ENCODE data around the gene SNX30.

DNA sequence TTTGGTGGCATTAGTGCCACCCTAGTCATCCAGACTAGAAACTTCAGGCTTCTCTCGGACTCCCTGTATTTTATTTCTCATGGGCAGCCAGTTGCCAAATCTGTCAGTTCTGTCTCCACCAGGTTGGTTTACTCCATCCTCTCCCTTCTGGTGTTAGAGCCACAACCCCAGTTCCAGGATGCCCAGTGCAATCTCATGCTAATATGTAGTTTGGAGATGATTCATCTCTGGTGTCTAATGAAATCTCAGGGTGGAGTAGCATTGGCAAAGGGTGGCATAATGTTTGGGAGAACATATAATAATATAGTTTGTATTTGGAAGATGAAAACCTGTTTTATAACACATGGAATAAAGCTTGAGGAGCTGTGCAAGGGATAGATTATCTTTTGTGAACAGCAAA, 109.9 kb downstream of the SNX30 start:
- no peak for TF ChIP-seq EP300 (IDR thresholded peaks at IDR 0.05; ENCODE audit: borderline replicate concordance)
- TF ChIP-seq, protein P1, sequence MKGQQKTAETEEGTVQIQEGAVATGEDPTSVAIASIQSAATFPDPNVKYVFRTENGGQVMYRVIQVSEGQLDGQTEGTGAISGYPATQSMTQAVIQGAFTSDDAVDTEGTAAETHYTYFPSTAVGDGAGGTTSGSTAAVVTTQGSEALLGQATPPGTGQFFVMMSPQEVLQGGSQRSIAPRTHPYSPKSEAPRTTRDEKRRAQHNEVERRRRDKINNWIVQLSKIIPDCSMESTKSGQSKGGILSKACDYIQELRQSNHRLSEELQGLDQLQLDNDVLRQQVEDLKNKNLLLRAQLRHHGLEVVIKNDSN (IDR thresholded peaks at IDR 0.05): no peak
- no peak for TF ChIP-seq CEBPB (IDR thresholded peaks at IDR 0.05)
- no peak for TF ChIP-seq RAD21 (IDR thresholded peaks at IDR 0.05; ENCODE audit: low read depth)
- TF ChIP-seq TEAD4 (IDR thresholded peaks at IDR 0.05): no peak
- TF ChIP-seq YY1 (IDR thresholded peaks at IDR 0.05; ENCODE audit: low read depth): no peak
- TF ChIP-seq TCF12 (IDR thresholded peaks at IDR 0.05; ENCODE audit: low read depth): no peak
- no peak for TF ChIP-seq FOXM1 (IDR thresholded peaks at IDR 0.05; ENCODE audit: borderline replicate concordance, low read depth)
- TF ChIP-seq, protein P2, sequence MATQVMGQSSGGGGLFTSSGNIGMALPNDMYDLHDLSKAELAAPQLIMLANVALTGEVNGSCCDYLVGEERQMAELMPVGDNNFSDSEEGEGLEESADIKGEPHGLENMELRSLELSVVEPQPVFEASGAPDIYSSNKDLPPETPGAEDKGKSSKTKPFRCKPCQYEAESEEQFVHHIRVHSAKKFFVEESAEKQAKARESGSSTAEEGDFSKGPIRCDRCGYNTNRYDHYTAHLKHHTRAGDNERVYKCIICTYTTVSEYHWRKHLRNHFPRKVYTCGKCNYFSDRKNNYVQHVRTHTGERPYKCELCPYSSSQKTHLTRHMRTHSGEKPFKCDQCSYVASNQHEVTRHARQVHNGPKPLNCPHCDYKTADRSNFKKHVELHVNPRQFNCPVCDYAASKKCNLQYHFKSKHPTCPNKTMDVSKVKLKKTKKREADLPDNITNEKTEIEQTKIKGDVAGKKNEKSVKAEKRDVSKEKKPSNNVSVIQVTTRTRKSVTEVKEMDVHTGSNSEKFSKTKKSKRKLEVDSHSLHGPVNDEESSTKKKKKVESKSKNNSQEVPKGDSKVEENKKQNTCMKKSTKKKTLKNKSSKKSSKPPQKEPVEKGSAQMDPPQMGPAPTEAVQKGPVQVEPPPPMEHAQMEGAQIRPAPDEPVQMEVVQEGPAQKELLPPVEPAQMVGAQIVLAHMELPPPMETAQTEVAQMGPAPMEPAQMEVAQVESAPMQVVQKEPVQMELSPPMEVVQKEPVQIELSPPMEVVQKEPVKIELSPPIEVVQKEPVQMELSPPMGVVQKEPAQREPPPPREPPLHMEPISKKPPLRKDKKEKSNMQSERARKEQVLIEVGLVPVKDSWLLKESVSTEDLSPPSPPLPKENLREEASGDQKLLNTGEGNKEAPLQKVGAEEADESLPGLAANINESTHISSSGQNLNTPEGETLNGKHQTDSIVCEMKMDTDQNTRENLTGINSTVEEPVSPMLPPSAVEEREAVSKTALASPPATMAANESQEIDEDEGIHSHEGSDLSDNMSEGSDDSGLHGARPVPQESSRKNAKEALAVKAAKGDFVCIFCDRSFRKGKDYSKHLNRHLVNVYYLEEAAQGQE (IDR thresholded peaks at IDR 0.05; ENCODE audit: low read depth): no peak
- TF ChIP-seq NFIC (IDR thresholded peaks at IDR 0.05): no peak
- TF ChIP-seq EGR1 (IDR thresholded peaks at IDR 0.05): no peak
- no peak for TF ChIP-seq CREB1 (IDR thresholded peaks at IDR 0.05; ENCODE audit: low read depth)

All from Ishikawa (cell line).